K562 (cell line): ENCODE data around the gene SBDS. TPM values are rescaled to one million over a fixed set of nuclear protein-coding genes. Genes with fewer than 3 reads are reported as not detected.
"Not testable (repeated sequence)": the region's sequence is repeated elsewhere in the genome, so short reads cannot be mapped to it uniquely, and the experiment has no call there.

ENCODE experiments used
- ATAC-seq: fragments of 200-7000 bp; cut with Tn5 transposase; 3 replicates; pipeline ENCODE4 v1.9.1; 2020; ENCODE audit warnings: moderate library complexity
- BruUV-seq: library from RNA; stranded (reverse); fragments of 400-500 nt; replicated peaks from 2 replicates; lab custom pipeline; 2021; lab: Mats Ljungman, UMichigan
- CTCF ChIA-PET: fragments of 300-600 bp; formaldehyde crosslinking; extraction: SDS; loops from one replicate; lab custom pipeline; 2021; ENCODE audit warnings: low intra/inter-chr PET ratio; lab: Yijun Ruan, JAX
- POLR2A ChIA-PET: fragments of 300-600, 350-650 bp; sonication (Branson Sonifier 250); formaldehyde crosslinking; extraction: SDS; loops from one replicate; lab custom pipeline; 2021; ENCODE audit warnings: antibody characterized with exemption, inconsistent platforms; lab: Yijun Ruan, JAX
- DNase-seq, 4 experiments: peaks; one replicate each; pipeline versions ENCODE4 v3.0.0 to v3.0.0-alpha.2; 2011 to 2018; ENCODE audit warnings: low spot score in 3 of 4, mixed read lengths in 3 of 4; ENCODE audit errors: extremely low read depth in 1 of 4
- FAIRE-seq: peaks from 2 replicates; lab custom pipeline; 2011; peaks lifted over from hg19 to GRCh38; lab: Jason Lieb, UNC
- H2AFZ ChIP-seq: 2 replicates; pipeline ENCODE4 v1.6.0; 2011; ENCODE audit warnings: low read depth, low read length, control low read depth, inconsistent platforms
- H3K27ac ChIP-seq: fragments of 200-600 bp; 3 replicates; pipeline ENCODE4 v1.8.0; 2011; ENCODE audit warnings: low read depth, mild to moderate bottlenecking, control low read depth, inconsistent platforms, low read length, moderate library complexity, mixed read lengths; ENCODE audit errors: extremely low read depth
- H3K27me3 ChIP-seq, 2 experiments: fragments of 300-600 bp in 1 of 2; 2 replicates in 1 of 2; 3 replicates in 1 of 2; pipeline versions ENCODE4 v1.6.0 to v1.8.0; 2011; ENCODE audit warnings: inconsistent platforms in 2 of 2, low read length in 2 of 2, mild to moderate bottlenecking in 1 of 2, mixed read lengths in 1 of 2, moderate library complexity in 1 of 2; ENCODE audit not compliant: control insufficient read depth in 2 of 2, insufficient read depth in 2 of 2
- H3K36me3 ChIP-seq: fragments of 300-600 bp; 3 replicates; pipeline ENCODE4 v1.8.0; 2011; ENCODE audit warnings: mild to moderate bottlenecking, low read length, inconsistent platforms; ENCODE audit not compliant: control insufficient read depth, insufficient read depth
- H3K4me1 ChIP-seq, 2 experiments: fragments of 200-600 bp in 1 of 2; replicated peaks in 1 of 2; 2 replicates in 1 of 2; 3 replicates in 1 of 2; pipeline versions ENCODE4 v1.5.1 to v1.8.0; 2011; ENCODE audit warnings: inconsistent platforms in 2 of 2, low read length in 2 of 2, mild to moderate bottlenecking in 1 of 2, mixed read lengths in 1 of 2, moderate library complexity in 1 of 2; ENCODE audit not compliant: control insufficient read depth in 2 of 2, insufficient read depth in 2 of 2
- H3K4me2 ChIP-seq: 2 replicates; pipeline ENCODE4 v1.6.1; 2011; ENCODE audit warnings: low read length, control low read depth, inconsistent platforms, mixed read lengths; ENCODE audit not compliant: insufficient read depth
- H3K4me3 ChIP-seq: fragments of 200-600 bp; sonication (generic), shearing (Covaris generic); 2 replicates; pipeline ENCODE4 v1.5.1; 2016; ENCODE audit warnings: control low read depth, inconsistent platforms
- H3K79me2 ChIP-seq: fragments of 200-600 bp; 3 replicates; pipeline ENCODE4 v1.8.0; 2011; ENCODE audit warnings: low read length, inconsistent platforms; ENCODE audit not compliant: control insufficient read depth, insufficient read depth
- H3K9ac ChIP-seq, 2 experiments: 2 replicates each; pipeline versions ENCODE4 v1.6.0 to v1.6.1; 2011; ENCODE audit warnings: low read depth in 2 of 2, low read length in 2 of 2, control low read depth in 1 of 2, inconsistent platforms in 1 of 2, mild to moderate bottlenecking in 1 of 2, mixed read lengths in 1 of 2; ENCODE audit not compliant: insufficient read depth in 1 of 2
- H3K9me1 ChIP-seq: one replicate; pipeline ENCODE4 v1.6.0; 2011; ENCODE audit warnings: inconsistent platforms, mild to moderate bottlenecking, low read length, moderate library complexity; ENCODE audit not compliant: control insufficient read depth, insufficient read depth
- H3K9me3 ChIP-seq: replicated peaks from 2 replicates; pipeline ENCODE4 v1.5.1; 2011; ENCODE audit warnings: low read depth, low read length, inconsistent platforms; ENCODE audit not compliant: control insufficient read depth, insufficient read depth
- H4K20me1 ChIP-seq: replicated peaks from 2 replicates; pipeline ENCODE4 v1.6.1; 2011; ENCODE audit warnings: low read length, inconsistent platforms, mixed read lengths; ENCODE audit not compliant: control insufficient read depth, insufficient read depth
- ATF7 ChIP-seq: fragments of 450-650 bp; IDR thresholded peaks from 2 replicates; pipeline ENCODE4 v1.7.1; 2014; ENCODE audit warnings: mild to moderate bottlenecking, moderate library complexity
- CREB1 ChIP-seq, 2 experiments: sonication (generic) in 1 of 2; formaldehyde crosslinking in 1 of 2; IDR thresholded peaks; 2 replicates each; pipeline versions ENCODE4 v1.6.1 to v1.8.0; 2012 to 2022; ENCODE audit warnings: inconsistent platforms in 1 of 2, mild to moderate bottlenecking in 1 of 2, missing genetic modification reagents in 1 of 2, moderate library complexity in 1 of 2
- CREB3L1 ChIP-seq: fragments of 450-650 bp; IDR thresholded peaks from 2 replicates; pipeline ENCODE4 v1.6.1; 2014; ENCODE audit warnings: low read depth, mild to moderate bottlenecking, moderate library complexity, borderline replicate concordance
- EP400 ChIP-seq: fragments of 450-650 bp; IDR thresholded peaks from 2 replicates; pipeline ENCODE4 v1.6.1; 2017; ENCODE audit warnings: antibody characterized with exemption, mild to moderate bottlenecking, moderate library complexity
- FOXK2 ChIP-seq, 2 experiments: fragments of 450-650 bp; IDR thresholded peaks in 1 of 2; conservative IDR thresholded peaks in 1 of 2; 2 replicates each; pipeline ENCODE4 v1.6.1; 2016; ENCODE audit warnings: low read depth in 2 of 2, mild to moderate bottlenecking in 1 of 2
- MAX ChIP-seq: sonication (generic); formaldehyde crosslinking; IDR thresholded peaks from 2 replicates; pipeline ENCODE4 v1.9.0; 2022; ENCODE audit warnings: mild to moderate bottlenecking, missing genetic modification reagents
- MYC ChIP-seq, 2 experiments: fragments of 250-450 bp in 1 of 2; sonication (Bioruptor Pico) in 1 of 2; IDR thresholded peaks; 2 replicates each; pipeline versions ENCODE4 v1.5.1 to v1.6.1; 2012 to 2021; ENCODE audit warnings: low read depth in 2 of 2, borderline replicate concordance in 1 of 2, improper control_type of control experiment in 1 of 2, low read length in 1 of 2, mild to moderate bottlenecking in 1 of 2, moderate library complexity in 1 of 2
- PHF8 ChIP-seq: fragments of 200-600 bp; sonication (generic); IDR thresholded peaks from 2 replicates; pipeline ENCODE4 v1.6.1; 2012; ENCODE audit warnings: mixed run types, mild to moderate bottlenecking, inconsistent platforms, low read length, moderate library complexity, borderline replicate concordance
- SNIP1 ChIP-seq: fragments of 450-650 bp; IDR thresholded peaks from 2 replicates; pipeline ENCODE4 v1.7.1; 2017; ENCODE audit warnings: low read depth, mild to moderate bottlenecking
- SOX6 ChIP-seq: fragments of 450-650 bp; IDR thresholded peaks from 2 replicates; pipeline ENCODE4 v1.6.1; 2014; ENCODE audit warnings: mild to moderate bottlenecking
- SRF ChIP-seq, 2 experiments: fragments of 250-450, 450-650 bp in 1 of 2; sonication (Bioruptor Pico) in 1 of 2; sonication (generic) in 1 of 2; formaldehyde crosslinking; IDR thresholded peaks; 2 replicates each; pipeline versions ENCODE4 v1.5.0 to v1.5.1; 2020 to 2022; ENCODE audit warnings: mild to moderate bottlenecking in 1 of 2, missing genetic modification reagents in 1 of 2
- SUPT5H ChIP-seq: fragments of 450-650 bp; IDR thresholded peaks from 2 replicates; pipeline ENCODE4 v1.6.1; 2016
- TEAD1 ChIP-seq, 2 experiments: fragments of 450-650 bp in 1 of 2; sonication (generic) in 1 of 2; formaldehyde crosslinking; IDR thresholded peaks; 2 replicates each; pipeline versions ENCODE4 v1.4.0 to v1.8.0; 2020 to 2022; ENCODE audit warnings: mild to moderate bottlenecking in 2 of 2, missing genetic modification reagents in 1 of 2
- TFAP4 ChIP-seq: sonication (generic); formaldehyde crosslinking; IDR thresholded peaks from 2 replicates; pipeline ENCODE4 v1.8.0; 2022; ENCODE audit warnings: missing genetic modification reagents, mild to moderate bottlenecking, moderate library complexity, borderline replicate concordance
- ZFX ChIP-seq: sonication (generic); formaldehyde crosslinking; IDR thresholded peaks from 2 replicates; pipeline ENCODE4 v1.8.0; 2022; ENCODE audit warnings: mild to moderate bottlenecking, missing genetic modification reagents, moderate library complexity
- WGBS: fragments of 100-300 bp; shearing (Covaris generic); methylation state at CpG from one replicate; pipeline ENCODE4 v1.1.6; 2016; ENCODE audit warnings: low coverage, mixed read lengths; ENCODE audit not compliant: insufficient coverage; ENCODE audit errors: missing lambda C conversion rate; 5-methylcytosine and 5-hydroxymethylcytosine counted together
- in situ Hi-C: fragments of 300-500 bp; cut with MboI; formaldehyde crosslinking; loops from 4 replicates; pipeline ENCODE4 v1.15.0; 2018; ENCODE audit warnings: inconsistent platforms, mixed read lengths
- intact Hi-C: fragments of 100-400 bp; cut with micrococcal nuclease; formaldehyde crosslinking; loops from 2 replicates; pipeline ENCODE4 v1.14.2; 2022
- polyA plus RNA-seq, 8 experiments: library from polyadenylated mRNA; depleted of rRNA in 4 of 8; stranded (reverse) in 5 of 8; unstranded in 3 of 8; fragments of >200 nt; fragmentation: Nextera tagmentation in 2 of 8; fragmentation: Illumina TruSeq in 1 of 8; extraction: Ambion mirVana in 2 of 8; extraction: Trizol in 1 of 8; gene quantifications; 2 replicates each; pipeline versions ENCODE4 v1.2.1 to v1.2.3, GENCODE V29; 2011 to 2014; ENCODE audit warnings: inconsistent platforms in 1 of 8, missing spikeins in 1 of 8
- total RNA-seq, 7 experiments: library from RNA; depleted of rRNA in 6 of 7; stranded (reverse); fragments of >200 nt in 6 of 7; fragmentation: Illumina TruSeq in 2 of 7; extraction: Trizol in 2 of 7; gene quantifications; 2 replicates each; pipeline versions ENCODE4 v1.2.1 to v1.2.3, GENCODE V29; 2011 to 2021; ENCODE audit warnings: low replicate concordance in 1 of 7

The SBDS gene
- total and polyA plus RNA-seq, 9 of the 15 experiments (the other 6 are each of a cell fraction or from before 2014, with no cell fraction given) = 105 to 174 (median 117) TPM

GRCh38 chr7:66996444-66997191 lies 1.2 kb upstream of the SBDS start, which contains the start of gene TYW1:
TYW1 (plus strand) TSS chr7:66996833; CDS start chr7:66996979, 146 bp downstream.
- H3K9me3 ChIP-seq; H3K9me1 ChIP-seq; H3K4me1 ChIP-seq; H3K27me3 ChIP-seq; BruUV-seq; in situ Hi-C loops; CTCF ChIA-PET; H4K20me1 ChIP-seq; TF ChIP-seq MYC (CRISPR knock-in tag; IDR thresholded peaks at IDR 0.05; ENCODE audit: borderline replicate concordance, low read depth): not testable (repeated sequence)
- Histone ChIP-seq H3K9ac (peak within 1 kb of the TSS; percentile 86 to 97), H3K27ac (peak within 1 kb of the TSS; percentile 76), H2AFZ (peak within 1 kb of the TSS; percentile 88), H3K4me2 (peak within 1 kb of the TSS; percentile 81), H3K36me3 (peaks cover 38% of the 10 kb centered on the region), H3K79me2 (peaks cover 45% of the 10 kb centered on the region), H3K4me3 (peak within 1 kb of the TSS; percentile 71)
- DNase-seq = peak; percentile 82 to 99 (median 86)
- POLR2A ChIA-PET = interaction anchor here (1.1 kb wide), 1 partner anchor 66 kb away, joined by 3 read pairs; no protein-coding TSS in a partner anchor
- peak; percentile 97 for ATAC-seq
- FAIRE-seq = peak; percentile 98
- under 1% methylated on average over 44 of the region's 44 CpGs for WGBS
- intact Hi-C loops = loop anchor here (5.0 kb wide), 3 partner anchors 74 to 254 kb away; partner anchors contain the start of genes RABGEF1 and TMEM248
- TF ChIP-seq MAX = peak; percentile 58; the same call in 1 of the 2 replicates
- TF ChIP-seq TFAP4 (CRISPR knock-in tag) = peak; percentile 34; the same call in 1 of the 2 replicates
- peak; percentile 74 for TF ChIP-seq SNIP1
- TF ChIP-seq ZFX = 0 out of 2 replicates have a peak, but pooled peaks have one; percentile 44
- TF ChIP-seq SOX6 = 0 out of 2 replicates have a peak, but pooled peaks have one; percentile 13
- peak; percentile 95 for TF ChIP-seq SUPT5H
- peak; percentile 75 for TF ChIP-seq EP400
- peak; percentile 9 to 49; a peak in 2 of 4 replicates for TF ChIP-seq FOXK2 (conservative IDR thresholded peaks at IDR 0.05 in 1 of 2, IDR thresholded peaks at IDR 0.05 in 1 of 2; ENCODE audit: low read depth in 2 of 2)
- peak; percentile 20; the same call in 1 of the 2 replicates for TF ChIP-seq CREB1 (IDR thresholded peaks at IDR 0.05)
- TF ChIP-seq CREB1 (CRISPR knock-in tag; IDR thresholded peaks at IDR 0.05) = peak; percentile 42; the same call in 1 of the 2 replicates
- TF ChIP-seq PHF8 = peak; percentile 74
- peak; percentile 64 for TF ChIP-seq ATF7
- 0 out of 4 replicates have a peak, but pooled peaks of 1 of the 2 experiments have one; percentile 45 for TF ChIP-seq TEAD1 (CRISPR knock-in tag; IDR thresholded peaks at IDR 0.05)
- TF ChIP-seq MYC (IDR thresholded peaks at IDR 0.05; ENCODE audit: low read depth, low read length) = peak; percentile 82
- TF ChIP-seq CREB3L1 = peak; percentile 58; the same call in 1 of the 2 replicates
- TF ChIP-seq SRF (CRISPR knock-in tag; IDR thresholded peaks at IDR 0.05) = peak in 1 of 2 experiments; percentile 77; a peak in 2 of 4 replicates
